Gastrocnemius medialis (tissue), 4 donors: ENCODE measurements around the gene CFAP97D2. TPM values are rescaled to one million over a fixed set of nuclear protein-coding genes. Genes with fewer than 3 reads are reported as not detected.

Experiments used
- ATAC-seq, 2 donors: fragments of 150-250 bp; one replicate each; pipeline ENCODE4 v1.9.1; 2016
- DNase-seq, 2 donors: peaks; one replicate each; pipeline ENCODE4 v3.0.0-alpha.2; 2019
- H3K27ac ChIP-seq, 4 donors: fragments of 200-600 bp; sonication (generic); 1 replicate in 1 of 4; 2 replicates in 3 of 4; pipeline ENCODE4 v1.5.1; 2016 to 2018; ENCODE audit warnings: mild to moderate bottlenecking in 2 of 4, moderate library complexity in 1 of 4
- H3K27me3 ChIP-seq, 3 donors: fragments of 200-600 bp; sonication (generic) in 2 of 3; 1 replicate in 1 of 3; 2 replicates in 2 of 3; pipeline versions ENCODE4 v1.5.1 to v1.6.0; 2016 to 2019; ENCODE audit warnings: mild to moderate bottlenecking in 1 of 3, moderate library complexity in 1 of 3
- H3K36me3 ChIP-seq, 2 donors: fragments of 200-600 bp; sonication (generic) in 1 of 2; one replicate each; pipeline ENCODE4 v1.5.1; 2017 to 2018
- H3K4me1 ChIP-seq, 2 donors: fragments of 200-600 bp; sonication (generic) in 1 of 2; one replicate each; pipeline ENCODE4 v1.5.1; 2016 to 2017; ENCODE audit warnings: mild to moderate bottlenecking in 2 of 2
- H3K4me3 ChIP-seq, 4 donors: fragments of 200-600 bp; sonication (generic) in 3 of 4; 1 replicate in 1 of 4; 2 replicates in 3 of 4; pipeline ENCODE4 v1.5.1; 2016 to 2019; ENCODE audit warnings: mild to moderate bottlenecking in 2 of 4
- H3K9me3 ChIP-seq, 3 donors: fragments of 200-600 bp; sonication (generic) in 2 of 3; 1 replicate in 1 of 3; 2 replicates in 2 of 3; pipeline ENCODE4 v1.5.1; 2016 to 2019
- POLR2A ChIP-seq, 2 donors: fragments of 450-650 bp; IDR thresholded peaks; one replicate each; pipeline ENCODE4 v1.6.1; 2017; ENCODE audit warnings: antibody characterized with exemption in 2 of 2, mild to moderate bottlenecking in 2 of 2, moderate library complexity in 2 of 2
- in situ Hi-C, 4 donors: fragments of 200-750 bp; cut with MboI; loops; one replicate each; pipeline versions ENCODE4 v1.15.0 to v1.8.0; 2017; ENCODE audit warnings: low sequenced_read_pairs in 4 of 4
- intact Hi-C: fragments of 100-400 bp; cut with DNase I; formaldehyde crosslinking; loops from one replicate; pipeline ENCODE4 v1.15.1; 2023; ENCODE audit warnings: low total_unique reads
- total RNA-seq, 4 donors: library from RNA; depleted of rRNA; stranded (reverse); fragments of >200 nt; gene quantifications; one replicate each; pipeline versions ENCODE4 v1.1.0 to v1.2.3, GENCODE V29; 2016
- TF ChIP-seq, protein P1 (sequence below), 5 experiments: fragments of 450-650 bp in 3 of 5; fragments of 200-600 bp in 2 of 5; sonication (generic) in 2 of 5; IDR thresholded peaks in 4 of 5; conservative IDR thresholded peaks in 1 of 5; 1 replicate in 4 of 5; 2 replicates in 1 of 5; pipeline ENCODE4 v1.5.1; 2016 to 2019; ENCODE audit warnings: antibody characterized with exemption in 5 of 5, mild to moderate bottlenecking in 3 of 5, moderate library complexity in 3 of 5

Gene CFAP97D2
- total RNA-seq, 4 donors from 2014 or later: not detected

DNA sequence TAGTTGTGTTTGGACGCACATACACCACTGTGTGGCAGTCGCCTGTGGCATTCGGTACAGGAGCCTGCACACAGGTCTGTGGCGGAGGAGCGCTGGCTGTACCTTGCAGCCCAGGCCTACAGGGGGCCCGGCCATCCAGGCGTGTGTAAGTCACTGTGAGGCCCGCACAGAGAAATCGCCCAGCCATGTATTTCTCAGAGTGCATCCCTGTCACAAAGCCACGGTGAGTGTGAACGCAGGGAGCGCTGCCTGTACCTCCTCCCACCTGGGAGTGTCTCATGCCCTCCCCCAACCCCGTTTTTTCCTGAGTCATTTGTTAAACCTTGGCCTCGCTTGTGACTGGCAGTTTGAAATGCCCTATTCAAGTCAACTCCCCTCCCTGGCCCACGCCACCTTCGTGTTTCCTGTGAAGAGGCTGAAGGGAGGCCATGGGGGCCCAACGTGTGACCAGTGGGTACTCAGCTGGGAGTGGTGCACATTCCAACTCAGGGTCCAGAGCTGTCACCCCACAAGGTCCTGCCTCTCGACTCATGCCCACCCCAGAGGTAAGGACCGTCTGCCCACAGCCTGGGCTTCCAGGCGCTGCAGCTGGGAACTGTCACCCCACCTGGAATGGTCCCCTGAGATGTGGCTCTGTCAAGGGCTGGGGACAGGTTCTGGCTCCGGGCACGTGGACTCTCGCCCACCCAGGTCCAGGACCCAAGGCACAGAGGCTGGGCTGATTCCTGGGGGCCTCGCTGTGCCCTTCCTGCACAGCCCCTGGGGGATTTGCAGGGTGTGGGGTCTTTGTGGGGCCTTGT lies 35.1 kb upstream of the CFAP97D2 start:
- in situ Hi-C loops (no loop called here), intact Hi-C loops (no loop called here)
- peaks cover 0 to 13% of the 10 kb centered on the region in 2 donors for H3K4me1 ChIP-seq
- no peaks in the 10 kb centered on the region for H3K36me3 ChIP-seq
- H3K9me3 ChIP-seq: no peaks in the 10 kb centered on the region
- TF ChIP-seq, protein P1, sequence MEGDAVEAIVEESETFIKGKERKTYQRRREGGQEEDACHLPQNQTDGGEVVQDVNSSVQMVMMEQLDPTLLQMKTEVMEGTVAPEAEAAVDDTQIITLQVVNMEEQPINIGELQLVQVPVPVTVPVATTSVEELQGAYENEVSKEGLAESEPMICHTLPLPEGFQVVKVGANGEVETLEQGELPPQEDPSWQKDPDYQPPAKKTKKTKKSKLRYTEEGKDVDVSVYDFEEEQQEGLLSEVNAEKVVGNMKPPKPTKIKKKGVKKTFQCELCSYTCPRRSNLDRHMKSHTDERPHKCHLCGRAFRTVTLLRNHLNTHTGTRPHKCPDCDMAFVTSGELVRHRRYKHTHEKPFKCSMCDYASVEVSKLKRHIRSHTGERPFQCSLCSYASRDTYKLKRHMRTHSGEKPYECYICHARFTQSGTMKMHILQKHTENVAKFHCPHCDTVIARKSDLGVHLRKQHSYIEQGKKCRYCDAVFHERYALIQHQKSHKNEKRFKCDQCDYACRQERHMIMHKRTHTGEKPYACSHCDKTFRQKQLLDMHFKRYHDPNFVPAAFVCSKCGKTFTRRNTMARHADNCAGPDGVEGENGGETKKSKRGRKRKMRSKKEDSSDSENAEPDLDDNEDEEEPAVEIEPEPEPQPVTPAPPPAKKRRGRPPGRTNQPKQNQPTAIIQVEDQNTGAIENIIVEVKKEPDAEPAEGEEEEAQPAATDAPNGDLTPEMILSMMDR (IDR thresholded peaks at IDR 0.05 in 4 of 5, conservative IDR thresholded peaks at IDR 0.05 in 1 of 5): no peak
- TF ChIP-seq POLR2A (IDR thresholded peaks at IDR 0.05): no peak
- ATAC-seq: no peak
- H3K27ac ChIP-seq: peak overlapping the region in 3 of 4 donors; percentile 52 to 73 (median 55)
- H3K4me3 ChIP-seq: no peak overlapping the region
- no peaks in the 10 kb centered on the region for H3K27me3 ChIP-seq
- no peak for DNase-seq

DNA sequence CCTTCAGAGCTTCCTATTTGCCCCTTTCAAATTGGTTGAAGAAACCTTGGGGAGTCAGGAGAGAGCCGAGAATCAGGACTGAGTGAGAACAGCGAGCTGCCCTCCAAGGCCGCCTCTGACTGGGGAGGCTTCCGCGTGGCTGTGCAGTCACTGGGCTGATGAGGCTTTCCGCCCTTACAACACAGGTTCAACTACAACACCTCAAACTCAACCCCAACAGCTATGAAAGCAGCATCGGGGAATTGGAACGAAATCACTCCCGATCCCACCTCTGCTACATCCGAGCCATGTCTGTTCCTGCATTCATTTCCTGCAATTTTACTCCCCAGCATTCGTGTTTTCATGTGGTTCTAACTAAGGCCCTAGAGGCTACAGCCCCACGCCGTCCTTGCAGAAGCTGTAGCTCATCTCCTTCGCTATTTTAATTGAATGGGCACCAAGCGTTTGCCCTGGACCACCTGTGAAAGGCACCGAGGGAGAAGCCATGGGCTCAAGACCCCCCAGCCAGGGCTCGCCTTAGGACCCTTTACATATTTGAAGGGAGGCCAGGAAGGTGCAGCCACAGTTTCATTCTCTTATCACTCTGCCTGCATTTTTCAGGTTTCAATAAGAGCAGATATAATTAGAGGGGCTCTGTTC lies 34.3 kb upstream of the CFAP97D2 start:
- Histone ChIP-seq H3K9me3 (no peaks in the 10 kb centered on the region), H3K4me1 (peaks cover 0 to 13% of the 10 kb centered on the region in 2 donors), H3K36me3 (no peaks in the 10 kb centered on the region), H3K27ac (no peak overlapping the region), H3K4me3 (no peak overlapping the region), H3K27me3 (no peaks in the 10 kb centered on the region)
- DNase-seq (no peak), ATAC-seq (no peak)
- intact Hi-C loops (no loop called here), in situ Hi-C loops (no loop called here)
- TF ChIP-seq, protein P1 (IDR thresholded peaks at IDR 0.05 in 4 of 5, conservative IDR thresholded peaks at IDR 0.05 in 1 of 5): no peak
- no peak for TF ChIP-seq POLR2A (IDR thresholded peaks at IDR 0.05)

DNA sequence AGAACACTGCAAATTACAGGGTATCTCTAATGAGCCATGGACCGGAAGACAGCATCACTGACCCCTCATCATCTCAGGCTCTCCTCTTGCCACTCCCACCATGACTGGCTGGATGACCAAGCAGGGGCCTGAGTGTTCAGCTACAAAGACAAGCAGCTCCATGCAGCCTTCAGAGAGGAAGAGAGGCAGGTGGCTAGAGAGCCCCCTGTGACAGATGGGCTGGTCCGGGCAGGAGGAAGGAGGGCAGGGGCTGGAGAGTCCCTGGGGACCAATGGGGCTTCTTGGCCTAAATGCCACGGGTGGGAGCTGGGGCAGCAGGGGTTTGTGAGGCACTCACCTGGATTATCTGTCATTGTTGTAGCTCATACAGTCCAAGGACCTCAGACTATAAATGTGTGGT lies 33.8 kb upstream of the CFAP97D2 start:
- intact Hi-C loops: no loop called here
- TF ChIP-seq, protein P1 (IDR thresholded peaks at IDR 0.05 in 4 of 5, conservative IDR thresholded peaks at IDR 0.05 in 1 of 5): no peak
- no peak for TF ChIP-seq POLR2A (IDR thresholded peaks at IDR 0.05)
- in situ Hi-C loops: no loop called here
- H3K27ac ChIP-seq: no peak overlapping the region
- H3K27me3 ChIP-seq: no peaks in the 10 kb centered on the region
- H3K36me3 ChIP-seq: no peaks in the 10 kb centered on the region
- ATAC-seq (no peak), DNase-seq (no peak)
- H3K9me3 ChIP-seq: no peaks in the 10 kb centered on the region
- H3K4me1 ChIP-seq: peaks cover 0 to 13% of the 10 kb centered on the region in 2 donors
- no peak overlapping the region for H3K4me3 ChIP-seq

DNA sequence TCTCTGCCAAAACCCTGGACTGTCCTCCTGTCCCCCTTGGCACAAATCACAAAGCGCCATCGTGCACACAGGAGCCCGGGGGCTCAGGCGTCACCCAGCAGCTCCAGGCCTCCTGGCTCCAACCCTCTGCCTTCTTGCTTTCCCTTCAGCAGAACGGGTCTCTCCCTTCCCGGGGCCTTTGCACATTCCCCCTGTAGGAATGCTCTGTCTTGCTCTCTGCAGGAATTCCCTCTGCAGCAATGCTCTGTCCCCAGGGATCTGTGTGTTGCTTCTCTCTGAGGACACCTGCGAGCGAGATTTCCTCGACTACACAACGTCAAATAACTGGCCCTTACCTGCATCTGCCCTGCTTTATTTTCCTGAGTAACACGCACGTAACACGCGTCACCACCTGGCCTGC lies 33.3 kb upstream of the CFAP97D2 start:
- DNase-seq (no peak), ATAC-seq (no peak)
- no peak for TF ChIP-seq POLR2A (IDR thresholded peaks at IDR 0.05)
- TF ChIP-seq, protein P1 (IDR thresholded peaks at IDR 0.05 in 4 of 5, conservative IDR thresholded peaks at IDR 0.05 in 1 of 5): no peak
- intact Hi-C loops: no loop called here
- Histone ChIP-seq H3K4me1 (peaks cover 0 to 13% of the 10 kb centered on the region in 2 donors), H3K36me3 (no peaks in the 10 kb centered on the region), H3K27ac (no peak overlapping the region), H3K4me3 (no peak overlapping the region), H3K9me3 (no peaks in the 10 kb centered on the region), H3K27me3 (no peaks in the 10 kb centered on the region)
- in situ Hi-C loops: no loop called here
